Measurements from ENCODE around the gene AZU1.
A peak's percentile ranks its signal among the peaks of the same experiment; 100 is the strongest.

The AZU1 gene

DNA sequence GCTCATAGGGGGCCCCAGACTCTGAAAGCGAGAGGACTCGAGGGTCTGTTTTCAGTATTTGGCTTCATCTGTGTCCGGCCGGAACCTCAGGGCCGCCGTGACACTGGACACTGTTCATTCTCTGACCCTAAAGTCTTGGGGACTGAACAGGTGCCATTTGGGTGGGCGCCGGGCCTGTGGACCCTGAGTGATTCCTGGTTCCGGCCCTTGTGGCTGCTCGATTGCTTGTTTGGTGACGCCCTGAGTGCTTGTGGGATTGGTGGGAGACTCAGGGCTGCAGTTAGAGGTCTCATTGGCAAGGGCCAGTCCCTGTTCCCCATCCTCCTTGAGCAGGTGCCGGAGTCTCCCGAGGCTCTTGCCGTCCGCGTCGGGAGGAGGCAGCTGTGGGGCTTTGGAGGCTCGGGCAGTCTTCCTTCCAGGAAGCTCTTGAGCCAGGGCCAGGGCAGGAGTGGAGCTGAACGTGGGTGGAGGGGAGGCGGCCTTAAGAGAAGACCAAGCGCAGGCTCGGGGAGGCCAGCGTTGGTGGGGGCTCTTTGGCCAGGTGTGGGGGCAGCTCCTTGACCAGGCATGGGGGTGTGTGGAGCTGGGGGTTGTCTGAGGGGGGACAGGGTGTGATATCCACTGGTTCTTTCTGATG, 25.7 kb upstream of the AZU1 start:
- TF ChIP-seq, protein P1, sequence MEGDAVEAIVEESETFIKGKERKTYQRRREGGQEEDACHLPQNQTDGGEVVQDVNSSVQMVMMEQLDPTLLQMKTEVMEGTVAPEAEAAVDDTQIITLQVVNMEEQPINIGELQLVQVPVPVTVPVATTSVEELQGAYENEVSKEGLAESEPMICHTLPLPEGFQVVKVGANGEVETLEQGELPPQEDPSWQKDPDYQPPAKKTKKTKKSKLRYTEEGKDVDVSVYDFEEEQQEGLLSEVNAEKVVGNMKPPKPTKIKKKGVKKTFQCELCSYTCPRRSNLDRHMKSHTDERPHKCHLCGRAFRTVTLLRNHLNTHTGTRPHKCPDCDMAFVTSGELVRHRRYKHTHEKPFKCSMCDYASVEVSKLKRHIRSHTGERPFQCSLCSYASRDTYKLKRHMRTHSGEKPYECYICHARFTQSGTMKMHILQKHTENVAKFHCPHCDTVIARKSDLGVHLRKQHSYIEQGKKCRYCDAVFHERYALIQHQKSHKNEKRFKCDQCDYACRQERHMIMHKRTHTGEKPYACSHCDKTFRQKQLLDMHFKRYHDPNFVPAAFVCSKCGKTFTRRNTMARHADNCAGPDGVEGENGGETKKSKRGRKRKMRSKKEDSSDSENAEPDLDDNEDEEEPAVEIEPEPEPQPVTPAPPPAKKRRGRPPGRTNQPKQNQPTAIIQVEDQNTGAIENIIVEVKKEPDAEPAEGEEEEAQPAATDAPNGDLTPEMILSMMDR (IDR thresholded peaks at IDR 0.05; ENCODE audit: low read depth, low read length, missing control alignments) = no peak
- DNase-seq (ENCODE audit: extremely low read depth, low read depth) = no peak
- peak overlapping the region; percentile 79 for H3K4me3 ChIP-seq (replicated peaks; ENCODE audit: low read depth, low read length)

DNA sequence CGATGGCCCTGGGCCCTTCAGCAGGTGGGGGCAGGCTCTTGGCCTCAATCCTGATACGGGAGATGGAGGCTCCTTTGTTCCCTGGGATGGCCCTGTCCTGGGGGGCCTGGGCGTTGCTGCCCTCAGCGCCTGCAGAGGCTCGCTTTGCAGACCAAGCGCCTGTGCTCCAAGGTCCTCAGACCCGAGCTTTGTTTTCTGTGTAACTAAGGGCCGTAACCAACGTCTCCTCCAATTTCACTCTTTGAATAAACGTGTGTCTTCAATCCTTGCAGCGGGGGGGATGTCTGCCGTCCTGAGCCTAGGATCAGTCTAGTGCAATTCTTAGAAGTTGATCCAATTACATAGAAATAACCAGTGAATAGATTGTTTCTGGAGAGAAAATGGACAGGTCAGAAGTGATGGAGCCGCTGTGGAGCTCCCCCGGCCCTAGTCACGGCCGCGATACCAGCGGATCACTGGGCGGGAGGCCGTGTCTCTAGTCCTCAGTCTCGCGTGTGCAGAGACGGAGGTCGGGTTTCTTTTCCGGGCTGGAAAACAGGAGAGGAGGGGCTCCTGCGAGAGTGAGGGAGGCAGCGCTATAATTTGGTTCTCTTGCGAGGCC, 25.0 kb upstream of the AZU1 start:
- no peak for DNase-seq (ENCODE audit: extremely low read depth, low read depth)
- peak overlapping the region; percentile 79 for H3K4me3 ChIP-seq (replicated peaks; ENCODE audit: low read depth, low read length)
- TF ChIP-seq, protein P1 (IDR thresholded peaks at IDR 0.05; ENCODE audit: low read depth, low read length, missing control alignments) = no peak

DNA sequence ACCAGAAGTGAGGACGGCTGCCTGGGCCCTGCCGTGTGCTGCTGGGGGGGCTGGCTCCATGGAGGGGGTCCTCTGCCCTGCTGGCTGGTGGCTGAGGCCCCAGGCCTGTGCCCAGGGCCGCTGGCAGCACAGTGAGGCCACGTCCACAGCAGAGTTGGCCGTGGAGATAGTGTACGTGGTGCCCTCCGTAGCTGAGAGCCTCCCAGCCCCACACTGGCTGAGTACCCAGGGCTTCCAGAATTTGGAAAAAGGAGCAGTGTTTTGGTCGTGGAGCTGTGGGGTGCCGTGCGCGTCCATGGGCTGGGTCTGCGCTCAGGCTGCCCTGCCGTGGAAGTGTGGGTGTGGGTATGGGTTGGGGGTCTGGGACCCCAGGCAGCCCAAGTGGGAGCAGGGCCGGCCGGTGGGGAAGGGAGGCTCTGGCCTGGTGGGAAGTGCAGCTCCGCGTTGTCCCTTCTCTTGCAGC, 24.5 kb upstream of the AZU1 start:
- TF ChIP-seq, protein P1 (IDR thresholded peaks at IDR 0.05; ENCODE audit: low read depth, low read length, missing control alignments) = no peak
- no peak for DNase-seq (ENCODE audit: extremely low read depth, low read depth)
- H3K4me3 ChIP-seq (replicated peaks; ENCODE audit: low read depth, low read length) = no peak overlapping the region

DNA sequence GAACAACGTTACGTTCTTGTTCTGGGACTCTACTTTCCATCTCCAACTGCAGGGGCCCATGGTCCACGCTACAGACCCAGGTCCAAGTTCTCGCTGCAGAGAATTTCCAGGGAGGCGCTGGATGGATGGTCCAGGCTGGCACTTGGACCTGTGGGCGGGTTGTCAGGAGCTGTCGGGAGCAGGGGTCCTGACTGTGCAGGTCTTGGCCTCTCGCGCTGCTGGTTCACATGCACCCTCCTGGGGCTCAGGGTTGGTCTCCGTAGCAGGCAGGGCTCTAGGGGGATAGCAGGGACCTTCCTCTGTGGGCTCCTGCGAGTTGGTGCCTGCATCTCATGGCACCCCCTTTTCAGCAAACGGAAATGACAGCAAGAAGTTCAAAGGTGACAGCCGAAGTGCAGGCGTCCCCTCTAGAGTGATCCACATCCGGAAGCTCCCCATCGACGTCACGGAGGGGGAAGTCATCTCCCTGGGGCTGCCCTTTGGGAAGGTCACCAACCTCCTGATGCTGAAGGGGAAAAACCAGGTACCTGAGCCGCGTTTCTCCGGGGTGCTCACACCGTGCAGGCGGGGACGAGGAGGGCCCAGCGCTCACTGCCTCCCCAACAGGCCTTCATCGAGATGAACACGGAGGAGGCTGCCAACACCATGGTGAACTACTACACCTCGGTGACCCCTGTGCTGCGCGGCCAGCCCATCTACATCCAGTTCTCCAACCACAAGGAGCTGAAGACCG, 23.8 kb upstream of the AZU1 start:
- no peak for DNase-seq (ENCODE audit: extremely low read depth, low read depth)
- no peak overlapping the region for H3K4me3 ChIP-seq (replicated peaks; ENCODE audit: low read depth, low read length)
- TF ChIP-seq, protein P1 (IDR thresholded peaks at IDR 0.05; ENCODE audit: low read depth, low read length, missing control alignments) = no peak

DNA sequence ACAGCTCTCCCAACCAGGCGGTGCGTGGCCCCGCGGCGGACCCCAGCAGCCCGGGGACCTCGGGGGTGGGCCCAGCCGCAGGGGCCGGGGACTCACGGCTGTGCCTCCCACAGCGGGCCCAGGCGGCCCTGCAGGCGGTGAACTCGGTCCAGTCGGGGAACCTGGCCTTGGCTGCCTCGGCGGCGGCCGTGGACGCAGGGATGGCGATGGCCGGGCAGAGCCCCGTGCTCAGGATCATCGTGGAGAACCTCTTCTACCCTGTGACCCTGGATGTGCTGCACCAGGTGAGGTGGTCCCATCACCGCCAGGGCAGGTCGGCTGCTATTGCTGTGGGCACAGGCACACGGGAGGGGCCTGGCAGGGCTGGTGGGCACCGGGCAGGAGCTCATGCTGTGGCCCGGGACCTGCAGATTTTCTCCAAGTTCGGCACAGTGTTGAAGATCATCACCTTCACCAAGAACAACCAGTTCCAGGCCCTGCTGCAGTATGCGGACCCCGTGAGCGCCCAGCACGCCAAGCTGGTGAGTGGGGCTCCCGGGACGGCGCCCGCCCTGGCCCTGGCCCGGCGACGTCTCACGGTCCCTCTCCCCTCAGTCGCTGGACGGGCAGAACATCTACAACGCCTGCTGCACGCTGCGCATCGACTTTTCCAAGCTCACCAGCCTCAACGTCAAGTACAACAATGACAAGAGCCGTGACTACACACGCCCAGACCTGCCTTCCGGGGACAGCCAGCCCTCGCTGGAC, 23.0 kb upstream of the AZU1 start:
- TF ChIP-seq, protein P1 (IDR thresholded peaks at IDR 0.05; ENCODE audit: low read depth, low read length, missing control alignments) = no peak
- no peak overlapping the region for H3K4me3 ChIP-seq (replicated peaks; ENCODE audit: low read depth, low read length)
- no peak for DNase-seq (ENCODE audit: extremely low read depth, low read depth)

DNA sequence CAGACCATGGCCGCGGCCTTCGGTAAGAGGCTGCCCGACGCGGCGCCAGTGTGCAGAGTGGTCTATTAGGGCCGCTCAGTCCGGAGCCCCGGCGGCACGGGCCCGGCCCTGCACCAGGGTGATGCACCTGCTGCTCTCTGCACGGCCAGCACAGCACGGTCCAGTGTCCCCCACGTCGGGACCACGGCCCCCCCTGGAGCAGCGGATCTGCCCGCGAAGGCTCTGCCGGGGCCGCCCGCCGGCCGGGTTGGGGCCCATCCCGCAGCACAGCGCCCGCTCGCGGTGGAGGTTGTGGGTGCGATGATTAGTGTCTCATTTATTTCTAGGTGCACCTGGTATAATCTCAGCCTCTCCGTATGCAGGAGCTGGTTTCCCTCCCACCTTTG, 22.5 kb upstream of the AZU1 start:
- DNase-seq (ENCODE audit: extremely low read depth, low read depth) = no peak
- no peak overlapping the region for H3K4me3 ChIP-seq (replicated peaks; ENCODE audit: low read depth, low read length)
- TF ChIP-seq, protein P1 (IDR thresholded peaks at IDR 0.05; ENCODE audit: low read depth, low read length, missing control alignments) = no peak
